Measurements from ENCODE around the gene REXO1. TPM values are rescaled to one million over a fixed set of nuclear protein-coding genes. Genes with fewer than 3 reads are reported as not detected.

The REXO1 gene
- total and polyA plus RNA-seq, 9 of the 15 experiments (the other 6 are each of a cell fraction or from before 2014, with no cell fraction given) = 0.04 to 63.3 (median 15.8) TPM

DNA sequence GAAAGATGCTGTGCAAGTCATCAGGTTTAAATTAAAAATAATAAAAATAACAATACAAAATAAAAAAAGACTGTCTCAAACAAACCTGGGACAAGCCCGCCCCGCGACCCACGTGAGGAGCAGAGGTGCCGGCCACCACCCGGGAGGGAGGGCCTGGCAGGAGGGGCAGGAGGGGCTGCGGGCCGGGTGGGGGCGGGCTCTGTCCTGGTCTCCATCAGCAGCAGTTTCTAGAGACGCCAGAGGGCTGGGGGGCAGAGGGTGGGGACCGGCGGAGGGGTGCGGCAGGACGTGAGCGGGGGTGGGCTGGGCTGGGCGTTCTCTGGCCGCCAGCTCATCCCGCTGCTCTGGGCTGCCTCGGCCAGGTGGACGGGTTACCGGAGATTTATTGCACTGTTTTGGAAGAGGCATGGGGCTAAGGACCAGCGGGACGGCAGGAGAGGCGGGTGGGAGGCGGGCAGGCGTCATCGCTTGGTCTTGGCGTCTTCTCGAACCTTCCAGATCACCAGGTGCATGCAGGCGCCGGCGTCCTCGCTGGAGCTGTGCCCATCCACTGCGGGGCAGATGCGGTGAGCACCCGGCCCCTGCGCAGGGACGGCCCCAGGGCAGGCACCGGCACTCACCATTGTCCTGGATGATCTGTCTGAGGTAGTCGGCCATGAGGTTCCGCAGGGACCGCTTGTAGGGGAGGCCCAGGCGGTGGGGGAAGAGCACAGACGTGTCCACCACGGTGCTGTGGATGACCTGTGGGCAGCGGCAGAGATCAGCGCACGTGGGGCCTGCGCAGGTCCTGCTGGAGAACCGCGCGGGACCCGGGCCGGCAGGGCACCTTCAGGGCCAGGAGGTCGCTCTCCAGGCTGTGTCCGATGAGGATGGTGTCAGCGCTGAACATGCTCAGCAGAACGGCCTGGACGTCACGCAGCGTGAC is 32.4 kb downstream of the REXO1 start:
- no TSS peak for BruUV-seq (replicated peaks)
- H3K9me1 ChIP-seq (ENCODE audit: control insufficient read depth, insufficient read depth, low read length) = no peaks in the 10 kb centered on the region
- WGBS (ENCODE audit: insufficient coverage, low coverage, missing lambda C conversion rate) = 95% methylated on average over 24 of the region's 61 CpGs
- H4K20me1 ChIP-seq (replicated peaks; ENCODE audit: control insufficient read depth, insufficient read depth, low read length) = no peaks in the 10 kb centered on the region
- no peak overlapping the region for H2AFZ ChIP-seq (ENCODE audit: low read depth, low read length)
- no peaks in the 10 kb centered on the region; the same call in 1 of the 2 replicates for H3K9me3 ChIP-seq (replicated peaks; ENCODE audit: control insufficient read depth, insufficient read depth, low read depth, low read length)
- ATAC-seq = no peak
- H3K4me1 ChIP-seq (replicated peaks in 1 of 2; ENCODE audit: control insufficient read depth in 2 of 2, insufficient read depth in 2 of 2, low read length in 2 of 2) = peaks cover 8 to 53% of the 10 kb centered on the region in 2 experiments; a peak in 3 of 5 replicates
- intact Hi-C loops (cut with micrococcal nuclease) (no loop called here), in situ Hi-C loops (cut with MboI) (no loop called here)
- no peak overlapping the region for H3K4me2 ChIP-seq (ENCODE audit: insufficient read depth, low read length)
- ChIA-PET POLR2A (interaction anchor here (0.6 to 0.7 kb wide), 2 partner anchors 11 to 14 kb away, joined by 3 to 4 read pairs; no protein-coding TSS in a partner anchor), CTCF (ENCODE audit: low intra/inter-chr PET ratio) (no interaction called here)
- no peak overlapping the region for H3K9ac ChIP-seq (ENCODE audit: insufficient read depth in 1 of 2, low read depth in 2 of 2, low read length in 2 of 2)
- no peak for FAIRE-seq
- peaks cover 58% of the 10 kb centered on the region; the same call in 2 of the 3 replicates for H3K36me3 ChIP-seq (ENCODE audit: control insufficient read depth, insufficient read depth, low read length)
- no peak overlapping the region for H3K27ac ChIP-seq (ENCODE audit: extremely low read depth, low read depth, low read length)
- no peak overlapping the region for H3K4me3 ChIP-seq
- no peak for DNase-seq (ENCODE audit: extremely low read depth in 1 of 4, low spot score in 3 of 4)
- peaks cover 5% of the 10 kb centered on the region; the same call in 2 of the 3 replicates for H3K79me2 ChIP-seq (ENCODE audit: control insufficient read depth, insufficient read depth, low read length)
- no peaks in the 10 kb centered on the region for H3K27me3 ChIP-seq (ENCODE audit: control insufficient read depth in 2 of 2, insufficient read depth in 2 of 2, low read length in 2 of 2)
- TF ChIP-seq, protein P1, sequence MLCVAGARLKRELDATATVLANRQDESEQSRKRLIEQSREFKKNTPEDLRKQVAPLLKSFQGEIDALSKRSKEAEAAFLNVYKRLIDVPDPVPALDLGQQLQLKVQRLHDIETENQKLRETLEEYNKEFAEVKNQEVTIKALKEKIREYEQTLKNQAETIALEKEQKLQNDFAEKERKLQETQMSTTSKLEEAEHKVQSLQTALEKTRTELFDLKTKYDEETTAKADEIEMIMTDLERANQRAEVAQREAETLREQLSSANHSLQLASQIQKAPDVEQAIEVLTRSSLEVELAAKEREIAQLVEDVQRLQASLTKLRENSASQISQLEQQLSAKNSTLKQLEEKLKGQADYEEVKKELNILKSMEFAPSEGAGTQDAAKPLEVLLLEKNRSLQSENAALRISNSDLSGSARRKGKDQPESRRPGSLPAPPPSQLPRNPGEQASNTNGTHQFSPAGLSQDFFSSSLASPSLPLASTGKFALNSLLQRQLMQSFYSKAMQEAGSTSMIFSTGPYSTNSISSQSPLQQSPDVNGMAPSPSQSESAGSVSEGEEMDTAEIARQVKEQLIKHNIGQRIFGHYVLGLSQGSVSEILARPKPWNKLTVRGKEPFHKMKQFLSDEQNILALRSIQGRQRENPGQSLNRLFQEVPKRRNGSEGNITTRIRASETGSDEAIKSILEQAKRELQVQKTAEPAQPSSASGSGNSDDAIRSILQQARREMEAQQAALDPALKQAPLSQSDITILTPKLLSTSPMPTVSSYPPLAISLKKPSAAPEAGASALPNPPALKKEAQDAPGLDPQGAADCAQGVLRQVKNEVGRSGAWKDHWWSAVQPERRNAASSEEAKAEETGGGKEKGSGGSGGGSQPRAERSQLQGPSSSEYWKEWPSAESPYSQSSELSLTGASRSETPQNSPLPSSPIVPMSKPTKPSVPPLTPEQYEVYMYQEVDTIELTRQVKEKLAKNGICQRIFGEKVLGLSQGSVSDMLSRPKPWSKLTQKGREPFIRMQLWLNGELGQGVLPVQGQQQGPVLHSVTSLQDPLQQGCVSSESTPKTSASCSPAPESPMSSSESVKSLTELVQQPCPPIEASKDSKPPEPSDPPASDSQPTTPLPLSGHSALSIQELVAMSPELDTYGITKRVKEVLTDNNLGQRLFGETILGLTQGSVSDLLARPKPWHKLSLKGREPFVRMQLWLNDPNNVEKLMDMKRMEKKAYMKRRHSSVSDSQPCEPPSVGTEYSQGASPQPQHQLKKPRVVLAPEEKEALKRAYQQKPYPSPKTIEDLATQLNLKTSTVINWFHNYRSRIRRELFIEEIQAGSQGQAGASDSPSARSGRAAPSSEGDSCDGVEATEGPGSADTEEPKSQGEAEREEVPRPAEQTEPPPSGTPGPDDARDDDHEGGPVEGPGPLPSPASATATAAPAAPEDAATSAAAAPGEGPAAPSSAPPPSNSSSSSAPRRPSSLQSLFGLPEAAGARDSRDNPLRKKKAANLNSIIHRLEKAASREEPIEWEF (CRISPR knock-in tag; IDR thresholded peaks at IDR 0.05) = no peak
- TF ChIP-seq ZNF274 (IDR thresholded peaks at IDR 0.05; ENCODE audit: borderline replicate concordance, low read depth, low read length) = no peak
- no peak for TF ChIP-seq BCOR (IDR thresholded peaks at IDR 0.05)
- TF ChIP-seq, protein P2, sequence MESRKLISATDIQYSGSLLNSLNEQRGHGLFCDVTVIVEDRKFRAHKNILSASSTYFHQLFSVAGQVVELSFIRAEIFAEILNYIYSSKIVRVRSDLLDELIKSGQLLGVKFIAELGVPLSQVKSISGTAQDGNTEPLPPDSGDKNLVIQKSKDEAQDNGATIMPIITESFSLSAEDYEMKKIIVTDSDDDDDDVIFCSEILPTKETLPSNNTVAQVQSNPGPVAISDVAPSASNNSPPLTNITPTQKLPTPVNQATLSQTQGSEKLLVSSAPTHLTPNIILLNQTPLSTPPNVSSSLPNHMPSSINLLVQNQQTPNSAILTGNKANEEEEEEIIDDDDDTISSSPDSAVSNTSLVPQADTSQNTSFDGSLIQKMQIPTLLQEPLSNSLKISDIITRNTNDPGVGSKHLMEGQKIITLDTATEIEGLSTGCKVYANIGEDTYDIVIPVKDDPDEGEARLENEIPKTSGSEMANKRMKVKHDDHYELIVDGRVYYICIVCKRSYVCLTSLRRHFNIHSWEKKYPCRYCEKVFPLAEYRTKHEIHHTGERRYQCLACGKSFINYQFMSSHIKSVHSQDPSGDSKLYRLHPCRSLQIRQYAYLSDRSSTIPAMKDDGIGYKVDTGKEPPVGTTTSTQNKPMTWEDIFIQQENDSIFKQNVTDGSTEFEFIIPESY (CRISPR knock-in tag; IDR thresholded peaks at IDR 0.05) = 0 out of 2 replicates have a peak, but pooled peaks have one; percentile 55
- no peak for TF ChIP-seq ZNF76 (CRISPR knock-in tag; IDR thresholded peaks at IDR 0.05; ENCODE audit: borderline replicate concordance)
- no peak for TF ChIP-seq ZBTB17 (CRISPR knock-in tag; IDR thresholded peaks at IDR 0.05)
- TF ChIP-seq, protein P3, sequence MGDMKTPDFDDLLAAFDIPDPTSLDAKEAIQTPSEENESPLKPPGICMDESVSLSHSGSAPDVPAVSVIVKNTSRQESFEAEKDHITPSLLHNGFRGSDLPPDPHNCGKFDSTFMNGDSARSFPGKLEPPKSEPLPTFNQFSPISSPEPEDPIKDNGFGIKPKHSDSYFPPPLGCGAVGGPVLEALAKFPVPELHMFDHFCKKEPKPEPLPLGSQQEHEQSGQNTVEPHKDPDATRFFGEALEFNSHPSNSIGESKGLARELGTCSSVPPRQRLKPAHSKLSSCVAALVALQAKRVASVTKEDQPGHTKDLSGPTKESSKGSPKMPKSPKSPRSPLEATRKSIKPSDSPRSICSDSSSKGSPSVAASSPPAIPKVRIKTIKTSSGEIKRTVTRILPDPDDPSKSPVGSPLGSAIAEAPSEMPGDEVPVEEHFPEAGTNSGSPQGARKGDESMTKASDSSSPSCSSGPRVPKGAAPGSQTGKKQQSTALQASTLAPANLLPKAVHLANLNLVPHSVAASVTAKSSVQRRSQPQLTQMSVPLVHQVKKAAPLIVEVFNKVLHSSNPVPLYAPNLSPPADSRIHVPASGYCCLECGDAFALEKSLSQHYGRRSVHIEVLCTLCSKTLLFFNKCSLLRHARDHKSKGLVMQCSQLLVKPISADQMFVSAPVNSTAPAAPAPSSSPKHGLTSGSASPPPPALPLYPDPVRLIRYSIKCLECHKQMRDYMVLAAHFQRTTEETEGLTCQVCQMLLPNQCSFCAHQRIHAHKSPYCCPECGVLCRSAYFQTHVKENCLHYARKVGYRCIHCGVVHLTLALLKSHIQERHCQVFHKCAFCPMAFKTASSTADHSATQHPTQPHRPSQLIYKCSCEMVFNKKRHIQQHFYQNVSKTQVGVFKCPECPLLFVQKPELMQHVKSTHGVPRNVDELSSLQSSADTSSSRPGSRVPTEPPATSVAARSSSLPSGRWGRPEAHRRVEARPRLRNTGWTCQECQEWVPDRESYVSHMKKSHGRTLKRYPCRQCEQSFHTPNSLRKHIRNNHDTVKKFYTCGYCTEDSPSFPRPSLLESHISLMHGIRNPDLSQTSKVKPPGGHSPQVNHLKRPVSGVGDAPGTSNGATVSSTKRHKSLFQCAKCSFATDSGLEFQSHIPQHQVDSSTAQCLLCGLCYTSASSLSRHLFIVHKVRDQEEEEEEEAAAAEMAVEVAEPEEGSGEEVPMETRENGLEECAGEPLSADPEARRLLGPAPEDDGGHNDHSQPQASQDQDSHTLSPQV (IDR thresholded peaks at IDR 0.05) = no peak
- TF ChIP-seq POLR2G (IDR thresholded peaks at IDR 0.05; ENCODE audit: low read depth, low read length) = peak; percentile 35; the same call in 1 of the 2 replicates

Data from K562 (cell line).